GM12874 (cell line): ENCODE results near the gene DHCR24.

Experiments
- CTCF ChIP-seq: IDR thresholded peaks from 2 replicates; pipeline ENCODE4 v1.5.1; 2011; ENCODE audit warnings: low read depth, mild to moderate bottlenecking, control low read depth, low read length, moderate library complexity; ENCODE audit not compliant: insufficient read depth

The DHCR24 gene

DNA sequence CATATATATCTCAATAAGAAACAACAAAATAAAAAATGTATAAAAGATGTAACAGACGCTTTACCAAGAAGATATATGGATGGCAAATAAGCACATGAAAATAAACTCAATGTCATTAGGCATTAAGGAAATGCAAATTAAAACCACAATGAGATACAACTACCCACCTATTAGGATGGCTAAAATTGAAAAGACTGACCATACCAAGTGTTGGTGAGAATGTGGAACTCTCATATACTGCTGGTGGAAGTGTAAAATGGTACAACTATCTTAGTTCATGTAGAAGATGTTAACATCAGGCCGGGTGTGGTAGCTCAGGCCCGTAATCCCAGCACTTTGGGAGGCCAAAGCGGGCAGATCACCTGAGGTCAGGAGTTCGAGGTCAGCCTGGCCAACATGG is 43.5 kb downstream of the DHCR24 start:
- no peak for TF ChIP-seq CTCF

GRCh38 chr1:54842963-54843362 is 44.0 kb downstream of the DHCR24 start:
- TF ChIP-seq CTCF: no peak

DNA sequence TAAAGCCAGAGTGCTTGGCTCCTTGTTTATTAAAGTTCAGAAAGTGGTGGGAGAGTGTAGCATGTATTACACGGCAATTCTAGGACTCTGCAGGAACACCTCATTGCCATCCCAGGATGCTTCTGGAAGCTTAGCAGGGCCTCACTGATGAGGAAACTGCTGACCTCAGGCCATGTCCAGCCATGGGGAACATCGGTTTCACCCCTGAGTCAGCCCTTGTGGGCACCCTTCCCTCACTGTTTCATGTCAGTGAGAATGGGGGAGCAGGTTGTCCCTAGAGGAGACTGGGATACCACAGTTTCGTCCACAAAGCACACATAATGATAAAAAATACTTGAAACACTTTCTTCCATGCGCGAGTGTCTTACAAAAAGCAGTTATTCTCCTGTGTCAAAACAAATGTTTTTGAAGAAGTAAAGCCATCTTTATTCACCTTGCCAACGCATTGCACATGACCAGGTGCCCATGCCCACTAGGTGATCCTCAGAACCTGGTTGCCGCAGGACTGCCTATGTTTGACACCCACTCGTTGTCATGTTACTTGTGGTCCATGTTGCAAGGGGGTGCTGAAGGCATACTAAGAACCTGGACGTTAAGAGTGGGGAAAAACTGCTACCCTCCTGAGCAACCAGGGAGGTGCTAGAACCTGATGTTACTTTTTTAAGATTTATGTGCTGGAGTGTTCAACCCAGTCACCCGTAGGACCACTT is 44.6 kb downstream of the DHCR24 start:
- TF ChIP-seq CTCF: no peak

DNA sequence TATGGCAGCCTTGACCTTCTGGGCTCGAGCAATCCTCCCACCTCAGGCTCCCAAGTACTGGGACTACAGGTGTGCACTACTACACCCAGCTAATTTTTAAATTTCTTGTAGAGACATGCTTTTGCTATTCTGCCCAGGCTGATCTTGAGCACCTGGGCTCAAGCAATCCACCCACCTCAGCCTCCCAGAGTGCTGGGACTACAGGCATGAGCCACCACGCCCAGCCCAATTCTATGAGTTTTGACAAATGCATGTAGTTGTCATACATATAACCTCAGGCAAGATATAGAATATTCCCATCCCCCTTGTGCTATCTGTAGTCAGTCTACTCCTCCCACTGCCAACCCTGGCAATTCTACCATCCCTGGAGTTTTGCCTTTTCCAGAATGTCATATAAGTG is 47.2 kb downstream of the DHCR24 start:
- no peak for TF ChIP-seq CTCF

DNA sequence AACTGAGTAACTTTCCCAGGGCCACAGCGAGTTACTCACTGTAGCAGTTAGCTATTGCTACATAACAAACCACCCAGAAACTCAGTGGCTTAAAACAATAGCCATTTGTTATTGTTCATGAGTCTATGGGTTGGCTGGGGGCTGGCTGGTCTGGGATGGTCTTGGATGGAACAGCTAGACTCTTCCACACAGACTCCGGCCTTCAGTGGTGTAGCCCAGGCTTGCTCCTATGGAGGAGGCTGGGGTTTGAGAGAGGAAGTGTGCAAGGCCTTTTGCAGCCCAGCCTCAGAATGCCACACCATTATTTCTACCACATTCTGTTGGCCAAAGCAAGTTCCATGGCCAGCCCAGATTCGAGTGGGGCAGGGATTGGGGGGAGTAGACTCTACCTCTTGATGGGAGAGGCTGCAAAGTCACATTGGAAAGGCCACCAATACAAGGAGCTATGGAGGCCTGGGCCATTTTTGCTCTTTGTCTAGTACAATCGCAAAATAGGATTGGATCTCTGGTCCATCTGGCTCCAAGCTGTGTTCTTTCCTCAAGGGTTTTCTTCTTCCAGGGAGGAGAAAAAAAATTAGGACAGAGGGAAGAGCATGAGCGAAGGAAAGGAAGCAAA is 48.3 kb downstream of the DHCR24 start:
- TF ChIP-seq CTCF: no peak

GRCh38 chr1:54837002-54837853 is 49.8 kb downstream of the DHCR24 start:
- no peak for TF ChIP-seq CTCF

DNA sequence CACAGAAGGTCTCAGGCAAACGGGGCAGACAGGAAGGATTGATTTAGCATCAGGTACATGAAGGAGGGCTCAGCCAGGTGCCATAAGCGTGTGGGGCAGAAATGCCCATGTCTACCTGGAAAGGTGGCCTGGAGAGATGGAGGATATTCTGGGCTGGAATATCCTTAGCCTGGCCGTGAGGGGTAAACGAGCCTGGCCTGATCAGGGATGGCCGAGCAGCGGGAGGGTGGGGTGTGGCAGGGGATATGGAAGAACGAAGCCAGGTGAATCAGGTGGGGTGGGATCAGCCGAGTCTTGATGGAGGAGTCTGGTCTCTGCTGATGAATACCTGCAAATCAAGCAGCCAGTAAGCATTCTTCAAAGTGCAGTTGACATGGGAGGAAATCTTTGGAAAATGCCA is 50.4 kb downstream of the DHCR24 start:
- TF ChIP-seq CTCF: no peak
